DMS153 treated with DMSO at 0.1 percent for 48 hours (cell line): ENCODE results near the gene ITPA.
"Not testable (repeated sequence)": the region's sequence is repeated elsewhere in the genome, so short reads cannot be mapped to it uniquely, and the experiment has no call there.

Experiments
- DNase-seq: peaks from one replicate; lab custom pipeline; 2025; ENCODE audit not compliant: unreplicated experiment; lab: John Stamatoyannopoulos, UW

The ITPA gene

DNA sequence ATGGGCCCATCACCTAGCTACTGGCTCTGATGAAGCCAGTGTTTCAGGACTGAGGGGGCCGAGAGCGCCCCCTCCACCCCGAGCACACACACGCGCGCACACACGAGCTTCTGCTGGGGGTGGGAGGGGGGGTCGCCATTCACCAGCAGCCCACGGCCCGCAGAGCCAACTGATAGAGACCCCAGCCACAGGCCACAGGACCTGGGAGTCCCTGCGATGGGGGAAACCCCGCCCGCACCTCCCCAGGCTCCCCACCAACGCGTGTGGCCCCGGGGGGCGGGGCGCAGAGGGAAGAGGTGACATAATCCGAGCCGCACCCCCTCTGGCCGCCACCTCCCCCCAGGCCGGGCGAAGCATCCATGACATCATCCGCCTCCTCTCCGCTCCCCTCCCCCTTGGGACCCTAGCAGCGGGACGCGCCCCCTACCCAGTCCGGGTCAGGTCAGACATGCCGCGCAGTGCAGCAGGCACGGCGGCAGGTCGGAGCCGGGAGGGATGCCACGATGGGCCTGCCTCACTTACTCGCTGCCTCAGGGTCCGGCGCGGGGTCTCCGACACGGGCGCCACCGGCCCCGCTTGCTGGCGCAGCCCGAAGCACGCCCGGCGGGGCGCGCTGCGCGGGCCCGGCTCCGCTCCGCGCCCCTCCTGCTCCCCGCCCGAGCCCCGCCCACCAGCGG is 36.2 kb upstream of the ITPA start, which contains the start of gene LZTS3:
Gene LZTS3, minus strand, starts transcription at position 617 of the 677 bp plus-strand sequence. CDS start 6,386 bp downstream, outside the sequence.
- no peak for DNase-seq

GRCh38 chr20:3173610-3174441 is 35.5 kb upstream of the ITPA start:
- peak; percentile 51 for DNase-seq

DNA sequence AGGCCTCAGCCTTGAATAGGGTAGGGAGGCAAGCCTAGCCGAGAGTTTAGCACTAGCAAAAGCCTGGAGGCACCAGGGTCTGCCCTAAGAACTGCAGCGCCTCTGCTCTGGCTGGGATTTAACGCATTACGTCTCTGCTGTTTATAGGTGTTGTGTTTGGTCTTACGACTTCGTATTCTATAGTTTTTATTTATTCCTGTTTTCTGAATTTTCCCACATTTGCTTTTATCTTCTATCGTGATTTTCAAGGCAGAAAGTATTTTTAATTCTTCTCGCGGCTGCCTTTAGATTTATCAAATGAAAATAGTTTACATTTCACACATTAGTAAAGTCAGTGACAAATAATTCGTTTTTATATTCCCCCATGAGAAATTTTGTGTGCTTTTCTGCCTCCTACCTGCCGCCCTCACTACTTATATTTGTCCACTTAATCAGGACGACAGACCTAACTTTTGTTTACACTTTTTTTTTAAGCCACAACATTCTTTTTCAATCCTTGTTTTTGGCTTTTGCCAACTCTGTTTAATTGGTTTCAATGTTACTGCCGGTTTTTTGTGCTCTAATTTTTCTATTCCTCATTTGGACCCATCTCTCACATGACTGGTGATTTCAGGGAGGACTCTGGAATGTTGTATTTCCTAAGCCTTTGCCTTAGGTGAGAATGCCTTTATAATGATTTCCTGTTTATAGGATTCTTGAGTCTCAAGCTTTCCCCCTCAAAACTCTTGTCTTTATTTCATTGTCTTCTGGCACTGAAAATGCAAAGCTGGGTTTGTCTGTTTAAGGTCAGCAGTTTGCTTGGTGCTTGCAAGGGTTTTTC is 34.6 kb upstream of the ITPA start:
- DNase-seq = peak; percentile 49

DNA sequence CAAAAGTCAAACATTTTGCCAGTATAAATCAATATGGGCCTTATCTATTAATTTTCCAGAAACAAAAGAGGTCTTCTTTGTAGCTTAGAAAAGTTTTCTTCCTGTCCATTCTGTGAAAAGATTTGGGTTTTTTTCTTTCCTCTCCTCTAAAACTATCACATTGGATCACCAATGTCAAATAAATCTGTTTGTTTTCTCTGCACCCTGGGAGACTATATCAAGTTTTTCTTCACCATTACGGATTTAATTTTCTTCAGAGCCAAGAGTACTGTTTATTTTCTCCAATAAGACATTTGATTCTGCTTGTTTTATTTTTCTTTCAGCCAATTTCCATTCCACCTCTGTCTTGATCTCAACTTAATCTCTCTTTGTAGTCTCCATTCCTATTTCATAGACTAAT is 34.0 kb upstream of the ITPA start:
- DNase-seq = no peak

- no peak for DNase-seq
Measured at GRCh38 chr20:3177746-3178485, 31.4 kb upstream of the ITPA start.

GRCh38 chr20:3180319-3180718 is 29.0 kb upstream of the ITPA start:
- no peak for DNase-seq

DNA sequence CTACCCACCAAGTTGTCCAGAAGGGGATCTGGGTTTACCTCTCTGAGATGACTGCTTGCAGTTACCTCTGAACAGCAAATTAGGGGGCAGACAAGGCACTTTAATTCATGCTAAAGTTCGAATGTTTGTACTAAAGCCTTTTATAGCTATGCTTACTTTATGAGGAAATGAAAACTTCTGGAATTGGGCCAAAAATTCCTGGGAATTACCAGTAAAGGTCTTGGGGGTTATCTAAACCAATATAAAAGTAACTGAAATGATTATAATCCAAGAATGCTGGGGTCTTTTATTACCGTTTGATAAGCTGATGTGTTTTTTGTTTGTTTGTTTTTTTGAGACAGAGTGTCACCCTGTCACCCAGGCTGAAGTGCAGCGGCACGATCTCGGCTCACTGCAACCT is 28.0 kb upstream of the ITPA start:
- no peak for DNase-seq

DNA sequence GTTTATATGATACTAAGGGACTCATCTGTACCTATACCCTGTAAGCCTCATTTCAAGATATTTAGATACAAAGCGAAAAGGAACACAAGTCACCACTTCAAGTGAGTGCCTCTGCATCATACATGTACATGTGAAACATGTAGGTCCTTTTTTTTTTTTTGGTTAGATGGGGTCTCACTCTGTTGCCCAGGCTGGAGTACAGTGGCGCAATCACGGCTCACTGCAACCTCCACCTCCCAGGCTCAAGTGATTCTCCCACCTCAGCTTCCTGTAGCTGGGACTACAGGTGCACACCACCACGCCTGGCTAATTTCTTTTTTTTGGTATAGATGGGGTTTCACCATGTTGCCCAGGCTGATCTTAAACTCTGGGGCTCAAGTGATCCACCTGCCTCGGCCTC is 26.9 kb upstream of the ITPA start:
- not testable (repeated sequence) for DNase-seq

GRCh38 chr20:3183896-3184612 is 25.2 kb upstream of the ITPA start:
- DNase-seq = no peak

- DNase-seq = not testable (repeated sequence)
Measured at GRCh38 chr20:3187861-3188260, 21.4 kb upstream of the ITPA start.

DNA sequence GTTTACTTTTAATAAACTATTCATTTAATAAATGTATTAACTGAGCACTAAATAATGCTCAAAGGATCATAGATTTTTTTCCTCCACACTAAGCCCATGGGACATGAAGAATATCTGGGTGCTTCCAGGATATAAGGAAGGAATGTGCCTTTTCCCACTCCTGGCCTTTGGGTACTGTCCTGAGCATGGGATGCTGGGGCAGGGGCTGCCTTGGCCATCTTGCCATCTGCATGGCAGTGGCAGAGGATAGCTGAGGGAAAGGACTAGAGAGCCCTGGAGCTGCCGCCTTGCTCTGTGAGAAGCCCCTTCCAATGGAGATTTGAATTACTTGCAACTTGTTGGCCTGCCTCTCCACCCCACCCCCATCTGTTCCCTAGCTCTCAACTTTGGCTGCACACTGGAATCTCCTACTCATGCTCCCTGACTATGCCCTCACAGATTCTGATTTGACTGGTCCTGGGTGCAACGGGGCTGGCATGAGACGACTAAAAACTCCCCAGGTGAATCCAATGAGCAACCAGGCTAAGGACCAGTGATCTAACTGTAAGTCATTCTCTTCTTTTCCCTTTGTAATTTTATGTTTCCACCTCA is 20.4 kb upstream of the ITPA start:
- no peak for DNase-seq

DNA sequence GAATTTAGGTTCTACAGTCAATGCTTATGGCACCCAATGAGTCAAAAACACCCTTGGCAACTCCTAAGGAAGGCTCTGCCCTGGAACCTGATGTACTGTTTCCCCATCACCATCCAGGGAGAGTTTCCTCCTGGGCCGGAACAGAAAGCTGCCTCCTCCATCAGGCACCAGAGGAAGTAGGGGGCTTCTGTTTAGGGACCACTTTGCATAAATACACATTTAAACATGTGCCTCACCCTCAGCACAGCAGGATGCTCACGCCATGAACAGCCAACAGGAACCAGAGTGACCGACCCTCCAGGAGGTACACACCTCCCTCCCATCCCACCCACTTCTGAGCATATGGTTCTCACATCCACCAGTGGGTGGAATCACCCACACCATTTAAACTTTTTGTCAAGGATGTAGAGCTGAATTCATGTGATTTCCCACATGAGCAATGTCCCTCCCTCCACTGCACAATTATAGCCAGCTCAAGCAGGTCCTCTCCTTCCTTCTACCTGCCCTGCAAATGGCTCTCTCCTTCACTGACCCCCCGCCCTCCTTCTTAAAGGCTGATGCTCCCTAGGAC is 19.7 kb upstream of the ITPA start:
- no peak for DNase-seq

GRCh38 chr20:3190681-3191111 is 18.6 kb upstream of the ITPA start:
- no peak for DNase-seq

- DNase-seq = no peak
Measured at GRCh38 chr20:3192226-3193015, 16.9 kb upstream of the ITPA start.

DNA sequence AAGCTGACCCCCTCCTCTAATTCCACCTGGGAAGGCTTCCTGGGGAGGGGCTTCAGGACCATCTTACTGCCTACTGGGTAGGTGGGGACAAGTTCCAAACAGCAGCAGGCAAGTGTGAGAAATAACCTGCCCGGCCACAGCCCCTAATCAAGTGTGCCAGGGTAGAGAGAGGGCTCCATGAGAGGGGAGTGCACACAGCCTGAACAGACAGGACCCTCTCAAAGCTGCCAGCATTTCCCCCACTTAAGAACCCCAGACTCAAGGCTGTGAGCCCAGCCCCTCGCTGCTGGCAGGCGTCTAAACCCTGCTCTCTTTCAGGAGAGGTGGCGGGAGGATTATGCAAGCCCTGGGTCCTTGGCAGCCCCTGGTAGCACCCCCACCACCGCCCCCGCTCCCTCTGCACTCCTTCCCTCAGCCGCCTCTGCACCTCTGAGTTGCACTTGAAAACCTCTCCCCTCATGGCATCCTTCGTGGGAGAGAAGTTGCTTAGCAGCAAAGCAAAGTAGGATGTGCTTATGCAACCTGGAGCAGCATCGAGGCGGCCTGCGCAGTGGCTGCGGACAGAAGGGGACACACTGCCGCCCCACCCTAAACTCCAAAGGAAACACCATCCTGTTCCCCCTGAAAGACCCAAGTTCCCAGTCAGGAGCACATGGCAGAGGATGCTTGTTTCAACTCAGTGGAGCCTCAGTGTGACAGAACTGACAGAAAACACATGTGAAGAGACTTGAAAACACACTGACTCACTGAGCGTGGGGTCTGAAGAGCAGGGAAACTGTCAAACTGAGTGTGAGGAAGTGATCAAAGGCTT is 15.3 kb upstream of the ITPA start:
- no peak for DNase-seq

- DNase-seq = no peak
Measured at GRCh38 chr20:3194617-3195280, 14.5 kb upstream of the ITPA start.

- DNase-seq = no peak
Measured at GRCh38 chr20:3195590-3196237, 13.6 kb upstream of the ITPA start.
